Measurements from ENCODE around the gene KRT17.

GRCh38 chr17:41588126-41588810 lies 36.1 kb downstream of the KRT17 start:
- TF ChIP-seq, protein P1, sequence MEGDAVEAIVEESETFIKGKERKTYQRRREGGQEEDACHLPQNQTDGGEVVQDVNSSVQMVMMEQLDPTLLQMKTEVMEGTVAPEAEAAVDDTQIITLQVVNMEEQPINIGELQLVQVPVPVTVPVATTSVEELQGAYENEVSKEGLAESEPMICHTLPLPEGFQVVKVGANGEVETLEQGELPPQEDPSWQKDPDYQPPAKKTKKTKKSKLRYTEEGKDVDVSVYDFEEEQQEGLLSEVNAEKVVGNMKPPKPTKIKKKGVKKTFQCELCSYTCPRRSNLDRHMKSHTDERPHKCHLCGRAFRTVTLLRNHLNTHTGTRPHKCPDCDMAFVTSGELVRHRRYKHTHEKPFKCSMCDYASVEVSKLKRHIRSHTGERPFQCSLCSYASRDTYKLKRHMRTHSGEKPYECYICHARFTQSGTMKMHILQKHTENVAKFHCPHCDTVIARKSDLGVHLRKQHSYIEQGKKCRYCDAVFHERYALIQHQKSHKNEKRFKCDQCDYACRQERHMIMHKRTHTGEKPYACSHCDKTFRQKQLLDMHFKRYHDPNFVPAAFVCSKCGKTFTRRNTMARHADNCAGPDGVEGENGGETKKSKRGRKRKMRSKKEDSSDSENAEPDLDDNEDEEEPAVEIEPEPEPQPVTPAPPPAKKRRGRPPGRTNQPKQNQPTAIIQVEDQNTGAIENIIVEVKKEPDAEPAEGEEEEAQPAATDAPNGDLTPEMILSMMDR (IDR thresholded peaks at IDR 0.05) = no peak
- TF ChIP-seq POLR2A (IDR thresholded peaks at IDR 0.05) (no peak), POLR2AphosphoS5 (IDR thresholded peaks at IDR 0.05) (no peak)
